HG02938 (cell line): ENCODE results near the gene ATP6V1G3.
"Not testable (repeated sequence)": the region's sequence is repeated elsewhere in the genome, so short reads cannot be mapped to it uniquely, and the experiment has no call there.

ENCODE experiments used
- ATAC-seq: cut with Tn5 transposase; IDR thresholded peaks from one replicate; pipeline ENCODE4 v1.9.1; 2021; ENCODE audit warnings: mild to moderate bottlenecking, moderate library complexity; ENCODE audit not compliant: unreplicated experiment

Gene ATP6V1G3

GRCh38 chr1:198540580-198540979 lies at the start of gene ATP6V1G3:
Gene ATP6V1G3 (minus strand): TSS chr1:198540680. CDS start chr1:198540650, 30 bp downstream.
- ATAC-seq, result no peak

- no peak for ATAC-seq
These were observed 48.4 kb upstream of the ATP6V1G3 start for GRCh38 chr1:198588845-198589244.

GRCh38 chr1:198584163-198584562 lies 43.7 kb upstream of the ATP6V1G3 start:
- no peak for ATAC-seq

GRCh38 chr1:198583209-198583802 lies 42.8 kb upstream of the ATP6V1G3 start:
- ATAC-seq, result not testable (repeated sequence)

- ATAC-seq, result no peak
These were observed 37.0 kb upstream of the ATP6V1G3 start for GRCh38 chr1:198577444-198577843.

GRCh38 chr1:198575798-198576641 lies 35.5 kb upstream of the ATP6V1G3 start:
- peak; percentile 76 for ATAC-seq

GRCh38 chr1:198575292-198575691 lies 34.8 kb upstream of the ATP6V1G3 start:
- ATAC-seq, result no peak

- no peak for ATAC-seq
These were observed 33.8 kb upstream of the ATP6V1G3 start for GRCh38 chr1:198574325-198574724.

GRCh38 chr1:198564716-198565115 lies 24.2 kb upstream of the ATP6V1G3 start:
- no peak for ATAC-seq

GRCh38 chr1:198564157-198564556 lies 23.7 kb upstream of the ATP6V1G3 start:
- ATAC-seq, result no peak

GRCh38 chr1:198563583-198563982 lies 23.1 kb upstream of the ATP6V1G3 start:
- ATAC-seq, result no peak

- ATAC-seq, result no peak
These were observed 19.7 kb upstream of the ATP6V1G3 start for GRCh38 chr1:198560161-198560560.

GRCh38 chr1:198559362-198559761 lies 18.9 kb upstream of the ATP6V1G3 start:
- no peak for ATAC-seq

GRCh38 chr1:198558402-198558801 lies 17.9 kb upstream of the ATP6V1G3 start:
- ATAC-seq, result no peak

- peak; percentile 94 for ATAC-seq
These were observed 16.5 kb upstream of the ATP6V1G3 start for GRCh38 chr1:198556971-198557370.

- ATAC-seq, result no peak
These were observed 12.4 kb upstream of the ATP6V1G3 start for GRCh38 chr1:198552668-198553416.

GRCh38 chr1:198550941-198551524 lies 10.6 kb upstream of the ATP6V1G3 start:
- no peak for ATAC-seq

GRCh38 chr1:198549866-198550265 lies 9.4 kb upstream of the ATP6V1G3 start:
- peak; percentile 95 for ATAC-seq

GRCh38 chr1:198548890-198549289 lies 8.4 kb upstream of the ATP6V1G3 start:
- ATAC-seq, result no peak

GRCh38 chr1:198545156-198545555 lies 4.7 kb upstream of the ATP6V1G3 start:
- ATAC-seq, result no peak

GRCh38 chr1:198544265-198544664 lies 3.8 kb upstream of the ATP6V1G3 start:
- no peak for ATAC-seq
